Stimulated activated CD8-positive, alpha-beta memory T cell treated with anti-CD3 and anti-CD28 coated beads, Interleukin-15, amount 100 ng/mL, for 4 hours (primary cell): ENCODE results near the gene RPTOR.

Experiments
- DNase-seq, 2 donors: peaks; one replicate each; pipeline ENCODE4 v3.0.0-alpha.2; 2020; ENCODE audit warnings: low read depth in 2 of 2

RPTOR gene

DNA sequence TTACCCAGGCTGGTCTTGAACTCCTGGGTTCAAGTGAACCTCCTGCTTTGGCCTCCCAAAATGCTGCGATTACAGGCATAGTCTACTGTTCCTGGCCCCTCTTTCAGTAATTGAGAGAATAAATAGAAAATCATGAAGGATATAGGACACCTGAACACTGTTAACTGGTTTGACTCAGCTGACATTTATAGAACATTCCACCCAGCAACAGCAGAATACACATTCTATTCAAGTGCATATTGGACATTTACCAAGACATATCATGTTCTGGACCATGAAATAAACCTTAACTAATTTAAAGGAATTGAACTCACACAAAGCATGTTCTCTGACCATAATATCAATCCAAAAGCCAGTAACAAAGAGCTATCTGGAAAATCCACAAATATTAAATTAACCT lies 470.5 kb downstream of the RPTOR start:
- no peak for DNase-seq
